HepG2 (cell line): Measurements from ENCODE around the gene UBB. TPM values are rescaled to one million over a fixed set of nuclear protein-coding genes. Genes with fewer than 3 reads are reported as not detected.

ENCODE experiments used
- FOSL1 ChIP-seq: sonication (generic); formaldehyde crosslinking; IDR thresholded peaks from 2 replicates; pipeline ENCODE4 v1.9.0; 2021; ENCODE audit warnings: missing genetic modification reagents, borderline replicate concordance
- GPBP1L1 ChIP-seq: sonication (generic); formaldehyde crosslinking; IDR thresholded peaks from 2 replicates; pipeline ENCODE4 v1.5.0; 2020; ENCODE audit warnings: mild to moderate bottlenecking, missing genetic modification reagents
- MAZ ChIP-seq, 2 experiments: sonication (generic) in 1 of 2; formaldehyde crosslinking in 1 of 2; IDR thresholded peaks; 2 replicates each; pipeline versions ENCODE4 v1.5.0 to v1.6.1; 2012 to 2020; ENCODE audit warnings: low read depth in 2 of 2, mild to moderate bottlenecking in 2 of 2, borderline replicate concordance in 1 of 2, improper control_type of control experiment in 1 of 2, low read length in 1 of 2, missing genetic modification reagents in 1 of 2, moderate library complexity in 1 of 2
- MLXIP ChIP-seq: sonication (generic); formaldehyde crosslinking; IDR thresholded peaks from 2 replicates; pipeline ENCODE4 v1.9.0; 2021; ENCODE audit warnings: missing genetic modification reagents, borderline replicate concordance
- MTF2 ChIP-seq: sonication (generic); formaldehyde crosslinking; IDR thresholded peaks from 2 replicates; pipeline ENCODE4 v1.5.0; 2020; ENCODE audit warnings: missing genetic modification reagents, borderline replicate concordance
- MXD3 ChIP-seq: IDR thresholded peaks from 2 replicates; pipeline ENCODE4 v1.6.1; 2016; ENCODE audit warnings: mild to moderate bottlenecking, missing biosample characterization, missing genetic modification reagents
- MYC ChIP-seq: sonication (generic); formaldehyde crosslinking; IDR thresholded peaks from 2 replicates; pipeline ENCODE4 v1.9.0; 2021; ENCODE audit warnings: missing genetic modification reagents, borderline replicate concordance
- NFKBIZ ChIP-seq: IDR thresholded peaks from 2 replicates; pipeline ENCODE4 v1.6.1; 2018; ENCODE audit warnings: missing genetic modification reagents, missing compliant biosample characterization
- RELA ChIP-seq: sonication (generic); formaldehyde crosslinking; IDR thresholded peaks from 2 replicates; pipeline ENCODE4 v1.4.0; 2020; ENCODE audit warnings: missing genetic modification reagents
- SAP130 ChIP-seq: IDR thresholded peaks from 2 replicates; pipeline ENCODE4 v1.6.1; 2016; ENCODE audit warnings: low read depth
- SOX5 ChIP-seq: IDR thresholded peaks from 2 replicates; pipeline ENCODE4 v1.6.1; 2016; ENCODE audit warnings: borderline replicate concordance
- ZBTB40 ChIP-seq, 2 experiments: fragments of 450-650 bp in 1 of 2; sonication (generic) in 1 of 2; formaldehyde crosslinking in 1 of 2; IDR thresholded peaks; 2 replicates each; pipeline versions ENCODE4 v1.6.1 to v1.8.0; 2016 to 2022; ENCODE audit warnings: antibody characterized with exemption in 1 of 2, mild to moderate bottlenecking in 1 of 2, missing genetic modification reagents in 1 of 2
- ZNF451 ChIP-seq: sonication (generic); formaldehyde crosslinking; IDR thresholded peaks from 2 replicates; pipeline ENCODE4 v1.5.0; 2020; ENCODE audit warnings: mild to moderate bottlenecking, missing genetic modification reagents
- ZSCAN12 ChIP-seq: sonication (generic); formaldehyde crosslinking; IDR thresholded peaks from 2 replicates; pipeline ENCODE4 v1.9.0; 2021; ENCODE audit warnings: mild to moderate bottlenecking, missing genetic modification reagents
- polyA plus RNA-seq, 8 experiments: library from polyadenylated mRNA; depleted of rRNA in 3 of 8; stranded (reverse) in 7 of 8; unstranded in 1 of 8; fragments of >200 nt; fragmentation: Illumina TruSeq in 4 of 8; extraction: Trizol in 4 of 8; gene quantifications; 2 replicates each; pipeline versions ENCODE4 v1.2.1 to v1.2.3, GENCODE V29; 2011 to 2016; ENCODE audit warnings: low read depth in 4 of 8, missing spikeins in 1 of 8, mixed read lengths in 1 of 8; ENCODE audit not compliant: insufficient read depth in 1 of 8
- total RNA-seq, 5 experiments: library from RNA; depleted of rRNA; stranded (reverse); fragments of >200 nt; fragmentation: Illumina TruSeq; extraction: Trizol; gene quantifications; 2 replicates each; pipeline ENCODE4 v1.2.3, GENCODE V29; 2016; ENCODE audit warnings: low read depth in 1 of 5

The UBB gene
- total and polyA plus RNA-seq, 2 of the 13 experiments (the other 11 are each of a cell fraction or from before 2014, with no cell fraction given) = 1,130 to 2,066 TPM

GRCh38 chr17:16374146-16374938, 6.5 kb upstream of the UBB start (continued):
- TF ChIP-seq ZBTB40 (IDR thresholded peaks at IDR 0.05) (no peak), ZBTB40 (CRISPR knock-in tag; IDR thresholded peaks at IDR 0.05) (no peak), MYC (CRISPR knock-in tag) (no peak), SOX5 (CRISPR knock-in tag) (no peak), MTF2 (CRISPR knock-in tag) (no peak), ZNF451 (CRISPR knock-in tag) (no peak), RELA (CRISPR knock-in tag) (no peak), MLXIP (no peak), GPBP1L1 (CRISPR knock-in tag) (no peak), SAP130 (no peak), ZSCAN12 (no peak), FOSL1 (no peak), MXD3 (CRISPR knock-in tag) (no peak), NFKBIZ (CRISPR knock-in tag) (no peak), MAZ (IDR thresholded peaks at IDR 0.05; ENCODE audit: borderline replicate concordance, low read depth, low read length) (no peak), MAZ (CRISPR knock-in tag; IDR thresholded peaks at IDR 0.05; ENCODE audit: low read depth) (no peak)
- TF ChIP-seq, all 625 proteins: peak for 0
